GM18499 (cell line): ENCODE measurements around the gene PRB2.
"Not testable (repeated sequence)": the region's sequence is repeated elsewhere in the genome, so short reads cannot be mapped to it uniquely, and the experiment has no call there.

ENCODE experiments used
- ATAC-seq: cut with Tn5 transposase; IDR thresholded peaks from one replicate; pipeline ENCODE4 v1.9.1; 2021; ENCODE audit warnings: moderate number of reproducible peaks; ENCODE audit not compliant: insufficient read depth, unreplicated experiment

The PRB2 gene

GRCh38 chr12:11395467-11395866, at the start of gene PRB2:
PRB2 (minus strand) TSS chr12:11395567; CDS start chr12:11395529, 38 bp downstream.
- not testable (repeated sequence) for ATAC-seq

DNA sequence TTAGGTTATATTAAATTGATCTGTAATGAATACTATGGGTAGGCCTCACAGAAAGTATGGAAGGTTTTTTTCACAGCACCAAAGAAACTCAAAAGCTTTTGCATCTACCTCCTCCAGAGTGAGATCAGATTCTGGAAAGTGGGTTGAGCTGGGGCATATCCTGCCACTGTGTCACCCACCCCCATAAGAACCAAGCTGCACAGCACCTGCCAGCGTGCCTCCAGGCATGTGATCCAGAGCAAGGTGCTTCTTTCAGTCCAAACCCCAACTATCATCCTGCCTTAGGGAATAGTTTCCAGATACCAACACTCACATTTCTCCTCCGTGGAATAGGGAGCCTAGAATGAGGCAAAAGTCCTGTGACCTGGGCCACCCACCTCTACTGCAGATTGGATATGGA, 42.6 kb upstream of the PRB2 start:
- no peak for ATAC-seq

GRCh38 chr12:11433664-11434063, 38.3 kb upstream of the PRB2 start:
- no peak for ATAC-seq

DNA sequence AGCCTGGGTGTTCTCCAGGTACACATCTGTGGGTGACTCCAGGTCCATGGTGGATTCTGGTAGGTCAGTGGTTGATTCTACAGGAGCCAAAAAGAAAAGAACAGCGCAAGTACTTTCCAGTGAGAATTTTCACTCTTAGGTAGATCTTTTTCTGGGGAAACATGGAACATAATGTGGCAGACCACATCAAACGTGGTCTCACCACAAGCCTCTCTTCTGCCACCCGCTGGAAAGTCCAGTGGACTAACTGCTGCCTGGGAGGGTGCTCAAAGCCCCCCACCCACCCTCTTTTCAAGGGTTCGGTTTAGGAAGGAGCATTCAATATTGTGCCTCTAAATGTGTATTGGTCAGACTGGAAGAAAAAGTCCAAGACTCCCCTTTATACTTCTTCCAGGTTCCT, 36.1 kb upstream of the PRB2 start:
- ATAC-seq = no peak

DNA sequence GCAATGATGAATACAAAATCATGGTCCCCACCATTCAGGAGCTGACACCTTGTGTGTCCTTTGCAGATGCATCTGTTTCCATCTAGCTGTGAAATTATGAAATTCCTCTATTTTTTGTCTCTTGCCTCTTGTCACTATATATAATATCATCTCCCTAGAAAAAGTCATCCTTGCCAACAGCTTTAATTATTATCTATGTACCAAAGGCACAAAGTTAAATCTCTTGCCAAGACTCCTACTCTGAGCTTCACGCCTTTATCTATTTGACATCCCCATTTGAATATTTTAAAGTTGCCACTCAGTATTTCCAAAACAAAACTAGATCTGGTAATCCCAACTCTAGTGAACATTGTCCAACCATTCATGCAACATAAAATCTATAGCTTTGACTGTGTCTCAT, 32.0 kb upstream of the PRB2 start:
- no peak for ATAC-seq

GRCh38 chr12:11412731-11413130, 17.4 kb upstream of the PRB2 start:
- ATAC-seq = no peak

- ATAC-seq = no peak
These were observed 12.7 kb upstream of the PRB2 start for GRCh38 chr12:11408096-11408495.

GRCh38 chr12:11397366-11397765, 2.0 kb upstream of the PRB2 start:
- no peak for ATAC-seq

DNA sequence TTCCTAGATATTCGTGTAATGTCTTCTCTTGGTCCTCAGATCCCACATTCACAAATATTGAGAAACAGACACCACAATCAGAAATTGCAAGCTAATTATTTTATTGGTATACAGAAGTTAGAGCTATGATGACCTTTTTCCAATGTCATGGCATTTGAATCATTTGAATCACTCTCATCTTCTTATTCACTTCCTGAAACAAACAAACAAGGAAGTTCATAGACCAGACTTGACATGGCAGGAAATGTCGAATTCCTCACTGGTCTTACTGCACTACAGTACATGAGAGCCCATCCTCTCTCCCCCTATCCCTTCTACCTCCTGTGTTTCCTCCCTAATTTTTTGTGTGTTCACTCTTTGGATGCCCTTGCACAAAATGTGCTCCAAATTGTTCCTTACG, 3.9 kb downstream of the PRB2 start:
- ATAC-seq = not testable (repeated sequence)

GRCh38 chr12:11377420-11377819, 17.9 kb downstream of the PRB2 start:
- not testable (repeated sequence) for ATAC-seq

- ATAC-seq = no peak
These were observed 34.2 kb downstream of the PRB2 start for GRCh38 chr12:11361151-11361550.

- ATAC-seq = not testable (repeated sequence)
These were observed 35.0 kb downstream of the PRB2 start for GRCh38 chr12:11360205-11360883.

DNA sequence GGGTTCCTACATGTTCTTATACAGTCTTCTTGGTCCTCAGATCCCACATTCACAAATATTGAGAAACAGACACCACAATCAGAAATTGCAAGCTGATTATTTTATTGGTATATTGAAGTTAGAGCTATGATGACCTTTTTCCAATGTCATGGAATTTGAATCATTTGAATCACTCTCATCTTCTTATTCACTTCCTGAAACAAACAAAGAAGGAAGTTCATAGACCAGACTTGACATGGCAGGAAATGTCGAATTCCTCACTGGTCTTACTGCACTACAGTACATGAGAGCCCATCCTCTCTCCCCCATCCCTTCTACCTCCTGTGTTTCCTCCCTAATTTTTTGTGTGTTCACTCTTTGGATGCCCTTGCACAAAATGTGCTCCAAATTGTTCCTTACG, 43.6 kb downstream of the PRB2 start:
- ATAC-seq = not testable (repeated sequence)

- no peak for ATAC-seq
These were observed 46.9 kb downstream of the PRB2 start for GRCh38 chr12:11348439-11348838.

DNA sequence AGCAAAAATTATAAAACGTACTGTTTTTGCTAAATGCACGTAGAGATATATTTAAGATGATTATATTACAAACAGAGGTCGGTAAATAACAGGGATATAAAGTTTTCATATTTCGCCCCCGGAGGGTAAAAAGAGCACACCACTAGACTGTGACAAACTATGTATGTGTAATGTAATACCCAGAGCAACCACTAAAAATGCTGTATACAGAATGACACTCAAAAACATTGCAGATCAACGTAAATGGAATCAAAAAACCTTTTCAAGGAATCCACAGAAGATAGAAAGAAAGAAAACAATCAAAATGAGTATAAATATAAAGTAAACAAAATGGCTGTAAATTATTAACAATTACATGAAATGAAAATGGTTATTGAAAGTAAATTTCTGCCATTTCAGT, 47.6 kb downstream of the PRB2 start:
- ATAC-seq = no peak

DNA sequence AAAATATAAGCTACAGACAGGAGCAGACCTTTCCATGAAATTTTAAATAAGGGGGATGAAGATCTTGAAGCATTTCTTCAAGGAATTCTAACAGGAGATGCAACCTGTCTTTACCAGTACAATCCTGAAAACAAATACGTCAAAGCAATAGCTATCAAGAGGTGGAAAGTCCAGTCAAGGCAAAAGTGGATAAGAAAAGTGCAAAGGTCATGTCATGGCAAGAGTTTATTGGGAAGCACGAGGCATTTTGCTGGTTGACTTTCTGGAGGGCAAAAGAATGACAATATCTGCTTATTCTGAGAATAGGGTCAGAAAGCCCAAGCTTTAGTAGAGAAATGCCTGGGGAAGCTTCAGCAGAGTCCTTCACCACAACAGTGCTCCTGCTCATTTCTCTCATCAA, 50.9 kb downstream of the PRB2 start:
- no peak for ATAC-seq
